Uterus (tissue), 4 donors: ENCODE results near the gene HIGD1C. TPM values are rescaled to one million over a fixed set of nuclear protein-coding genes. Genes with fewer than 3 reads are reported as not detected.

Experiments used
- DNase-seq, 2 donors: peaks; one replicate each; pipeline ENCODE4 v3.0.0-alpha.2; 2019 to 2020
- H3K27ac ChIP-seq, 2 donors: fragments of 200-600 bp; sonication (generic); 1 replicate in 1 of 2; 2 replicates in 1 of 2; pipeline ENCODE4 v1.5.1; 2016 to 2018
- H3K27me3 ChIP-seq, 2 donors: fragments of 200-600 bp; sonication (generic); one replicate each; pipeline ENCODE4 v1.5.1; 2018 to 2019; ENCODE audit warnings: control low read depth in 1 of 2
- H3K36me3 ChIP-seq, 2 donors: fragments of 200-600 bp; sonication (generic); one replicate each; pipeline ENCODE4 v1.5.1; 2019; ENCODE audit warnings: control low read depth in 1 of 2
- H3K4me1 ChIP-seq, 2 donors: fragments of 200-600 bp; sonication (generic); one replicate each; pipeline ENCODE4 v1.5.1; 2018 to 2019; ENCODE audit warnings: control low read depth in 1 of 2
- H3K4me3 ChIP-seq, 2 donors: fragments of 200-600 bp; sonication (generic); 1 replicate in 1 of 2; 2 replicates in 1 of 2; pipeline ENCODE4 v1.5.1; 2018 to 2019; ENCODE audit warnings: mild to moderate bottlenecking in 1 of 2
- H3K9me3 ChIP-seq, 2 donors: fragments of 200-600 bp; sonication (generic); one replicate each; pipeline ENCODE4 v1.5.1; 2019; ENCODE audit warnings: control low read depth in 1 of 2
- POLR2A ChIP-seq, 2 donors: fragments of 450-650 bp; IDR thresholded peaks; one replicate each; pipeline ENCODE4 v1.6.1; 2016; ENCODE audit warnings: antibody characterized with exemption in 2 of 2, mild to moderate bottlenecking in 1 of 2, moderate library complexity in 1 of 2
- intact Hi-C: fragments of 100-400 bp; cut with DNase I; formaldehyde crosslinking; loops from one replicate; pipeline ENCODE4 v1.15.1; 2023; ENCODE audit warnings: low total_unique reads
- total RNA-seq, 4 donors: library from RNA; depleted of rRNA in 3 of 4; stranded (reverse); fragments of >200 nt in 3 of 4; gene quantifications; one replicate each; pipeline versions ENCODE4 v1.1.0 to v1.2.4, GENCODE V29; 2014 to 2023
- TF ChIP-seq, protein P1 (sequence below), 4 experiments: fragments of 200-600 bp in 2 of 4; fragments of 450-650 bp in 2 of 4; sonication (generic) in 2 of 4; IDR thresholded peaks; one replicate each; pipeline ENCODE4 v1.5.1; 2016 to 2019; ENCODE audit warnings: antibody characterized with exemption in 4 of 4, mild to moderate bottlenecking in 2 of 4, moderate library complexity in 1 of 4
- donor health status: DM: yes; HTN: yes; CAD: no.

HIGD1C gene
- total RNA-seq, 4 donors from 2014 or later, result not detected

- Histone ChIP-seq H3K36me3 (no peaks in the 10 kb centered on the region), H3K4me3 (no peak overlapping the region), H3K9me3 (no peaks in the 10 kb centered on the region), H3K4me1 (no peaks in the 10 kb centered on the region), H3K27ac (no peak overlapping the region), H3K27me3 (no peaks in the 10 kb centered on the region)
- DNase-seq, result no peak
- intact Hi-C loops, result no loop called here
- TF ChIP-seq, protein P1, sequence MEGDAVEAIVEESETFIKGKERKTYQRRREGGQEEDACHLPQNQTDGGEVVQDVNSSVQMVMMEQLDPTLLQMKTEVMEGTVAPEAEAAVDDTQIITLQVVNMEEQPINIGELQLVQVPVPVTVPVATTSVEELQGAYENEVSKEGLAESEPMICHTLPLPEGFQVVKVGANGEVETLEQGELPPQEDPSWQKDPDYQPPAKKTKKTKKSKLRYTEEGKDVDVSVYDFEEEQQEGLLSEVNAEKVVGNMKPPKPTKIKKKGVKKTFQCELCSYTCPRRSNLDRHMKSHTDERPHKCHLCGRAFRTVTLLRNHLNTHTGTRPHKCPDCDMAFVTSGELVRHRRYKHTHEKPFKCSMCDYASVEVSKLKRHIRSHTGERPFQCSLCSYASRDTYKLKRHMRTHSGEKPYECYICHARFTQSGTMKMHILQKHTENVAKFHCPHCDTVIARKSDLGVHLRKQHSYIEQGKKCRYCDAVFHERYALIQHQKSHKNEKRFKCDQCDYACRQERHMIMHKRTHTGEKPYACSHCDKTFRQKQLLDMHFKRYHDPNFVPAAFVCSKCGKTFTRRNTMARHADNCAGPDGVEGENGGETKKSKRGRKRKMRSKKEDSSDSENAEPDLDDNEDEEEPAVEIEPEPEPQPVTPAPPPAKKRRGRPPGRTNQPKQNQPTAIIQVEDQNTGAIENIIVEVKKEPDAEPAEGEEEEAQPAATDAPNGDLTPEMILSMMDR (IDR thresholded peaks at IDR 0.05), result no peak
- no peak for TF ChIP-seq POLR2A (IDR thresholded peaks at IDR 0.05)
These were observed 37.9 kb downstream of the HIGD1C start for GRCh38 chr12:50990147-50990727.

DNA sequence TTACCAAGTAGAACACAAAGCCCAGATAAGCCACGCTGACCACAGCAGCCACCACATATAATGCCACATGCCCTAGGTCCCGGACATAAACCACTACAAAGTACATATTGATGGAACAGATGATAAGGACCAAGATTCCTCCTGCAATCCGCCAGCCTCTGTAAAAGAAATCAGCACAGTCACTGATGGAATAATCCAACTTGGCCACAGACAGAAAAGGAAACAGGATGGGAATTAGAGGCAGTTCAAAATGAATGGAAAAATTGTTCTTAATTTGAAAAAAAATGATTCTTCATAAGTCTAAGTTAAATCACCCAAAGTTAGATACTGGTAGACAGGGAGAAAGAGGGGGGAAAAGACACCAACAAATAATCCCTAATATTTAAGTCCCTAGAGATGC lies 38.4 kb downstream of the HIGD1C start:
- no peaks in the 10 kb centered on the region for H3K4me1 ChIP-seq
- H3K27me3 ChIP-seq, result no peaks in the 10 kb centered on the region
- H3K27ac ChIP-seq, result no peak overlapping the region
- no peaks in the 10 kb centered on the region for H3K9me3 ChIP-seq
- no peak overlapping the region for H3K4me3 ChIP-seq
- no peak for TF ChIP-seq POLR2A (IDR thresholded peaks at IDR 0.05)
- TF ChIP-seq, protein P1 (IDR thresholded peaks at IDR 0.05), result no peak
- intact Hi-C loops, result no loop called here
- no peak for DNase-seq
- no peaks in the 10 kb centered on the region for H3K36me3 ChIP-seq

DNA sequence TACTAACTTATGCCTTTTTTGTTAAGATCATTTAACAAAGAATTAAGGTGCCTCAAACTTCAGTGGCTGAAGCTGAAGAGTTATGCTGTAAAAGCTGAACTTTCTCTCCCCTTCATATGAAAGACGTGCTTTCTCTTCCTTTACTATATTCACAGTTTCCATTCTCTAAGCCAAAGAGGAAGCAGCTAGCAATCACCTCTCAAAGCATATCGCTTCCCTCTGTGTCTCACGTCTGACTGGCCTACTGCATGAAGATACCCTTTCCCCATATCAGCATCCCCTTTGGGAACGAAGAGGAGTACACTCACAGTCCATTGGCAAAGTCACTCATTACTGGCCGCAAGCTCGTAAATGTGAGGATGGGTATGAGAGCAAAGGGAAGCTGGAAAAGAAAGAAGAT lies 38.9 kb downstream of the HIGD1C start:
- no peaks in the 10 kb centered on the region for H3K27me3 ChIP-seq
- H3K27ac ChIP-seq, result no peak overlapping the region
- TF ChIP-seq, protein P1 (IDR thresholded peaks at IDR 0.05), result no peak
- no peak for TF ChIP-seq POLR2A (IDR thresholded peaks at IDR 0.05)
- H3K4me3 ChIP-seq, result no peak overlapping the region
- intact Hi-C loops, result no loop called here
- H3K4me1 ChIP-seq, result no peaks in the 10 kb centered on the region
- no peak for DNase-seq
- H3K9me3 ChIP-seq, result no peaks in the 10 kb centered on the region
- H3K36me3 ChIP-seq, result no peaks in the 10 kb centered on the region

GRCh38 chr12:50992819-50993218 lies 40.5 kb downstream of the HIGD1C start:
- no peak overlapping the region for H3K27ac ChIP-seq

GRCh38 chr12:50999093-50999492 lies 46.7 kb downstream of the HIGD1C start:
- H3K36me3 ChIP-seq, result no peaks in the 10 kb centered on the region
- intact Hi-C loops, result no loop called here
- TF ChIP-seq POLR2A (IDR thresholded peaks at IDR 0.05), result no peak
- TF ChIP-seq, protein P1 (IDR thresholded peaks at IDR 0.05), result no peak

More at GRCh38 chr12:50992819-50993218, 40.5 kb downstream of the HIGD1C start:
- Histone ChIP-seq H3K4me3 (no peak overlapping the region), H3K4me1 (no peaks in the 10 kb centered on the region), H3K27me3 (no peaks in the 10 kb centered on the region), H3K36me3 (no peaks in the 10 kb centered on the region), H3K9me3 (no peaks in the 10 kb centered on the region)
- no peak for DNase-seq
- TF ChIP-seq POLR2A (IDR thresholded peaks at IDR 0.05), result no peak
- TF ChIP-seq, protein P1 (IDR thresholded peaks at IDR 0.05), result no peak
- intact Hi-C loops, result no loop called here

More at GRCh38 chr12:50999093-50999492, 46.7 kb downstream of the HIGD1C start:
- Histone ChIP-seq H3K4me1 (no peaks in the 10 kb centered on the region), H3K9me3 (no peaks in the 10 kb centered on the region), H3K27ac (no peak overlapping the region), H3K27me3 (no peaks in the 10 kb centered on the region), H3K4me3 (no peak overlapping the region)
- DNase-seq, result no peak
